GM21786 (cell line): ENCODE measurements around the gene KRT73.

Experiments
- ATAC-seq: cut with Tn5 transposase; IDR thresholded peaks from one replicate; pipeline ENCODE4 v1.9.1; 2021; ENCODE audit not compliant: unreplicated experiment

The KRT73 gene

GRCh38 chr12:52618216-52618615, at the start of gene KRT73:
KRT73 (minus strand) TSS chr12:52618559; CDS start chr12:52618524, 35 bp downstream.
- ATAC-seq: no peak

- ATAC-seq: no peak
Measured at GRCh38 chr12:52667931-52668330, 49.6 kb upstream of the KRT73 start.

- no peak for ATAC-seq
Measured at GRCh38 chr12:52667509-52667908, 49.1 kb upstream of the KRT73 start.

GRCh38 chr12:52666471-52666870, 48.1 kb upstream of the KRT73 start:
- ATAC-seq: no peak

DNA sequence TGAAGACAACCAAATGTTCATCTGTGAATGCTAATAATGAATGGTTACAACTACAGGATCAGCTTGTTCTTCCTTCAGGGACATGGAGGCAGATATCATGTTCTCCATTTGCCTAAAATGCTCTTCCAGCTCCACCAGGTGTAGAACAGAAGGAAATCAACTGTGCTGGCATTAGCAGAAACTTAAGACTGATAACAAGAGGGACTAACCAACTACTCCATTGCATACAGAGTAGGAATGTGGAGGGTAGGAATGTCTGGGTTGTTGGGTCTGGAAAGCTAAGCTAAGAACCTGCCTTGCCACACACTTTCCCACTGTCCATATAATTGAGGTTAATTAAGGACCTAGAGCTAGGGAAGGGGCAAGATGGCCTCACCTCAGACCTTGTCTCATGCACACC, 45.1 kb upstream of the KRT73 start:
- ATAC-seq: no peak

- ATAC-seq: no peak
Measured at GRCh38 chr12:52662918-52663229, 44.5 kb upstream of the KRT73 start.

GRCh38 chr12:52662093-52662917, 43.9 kb upstream of the KRT73 start:
- ATAC-seq: no peak

DNA sequence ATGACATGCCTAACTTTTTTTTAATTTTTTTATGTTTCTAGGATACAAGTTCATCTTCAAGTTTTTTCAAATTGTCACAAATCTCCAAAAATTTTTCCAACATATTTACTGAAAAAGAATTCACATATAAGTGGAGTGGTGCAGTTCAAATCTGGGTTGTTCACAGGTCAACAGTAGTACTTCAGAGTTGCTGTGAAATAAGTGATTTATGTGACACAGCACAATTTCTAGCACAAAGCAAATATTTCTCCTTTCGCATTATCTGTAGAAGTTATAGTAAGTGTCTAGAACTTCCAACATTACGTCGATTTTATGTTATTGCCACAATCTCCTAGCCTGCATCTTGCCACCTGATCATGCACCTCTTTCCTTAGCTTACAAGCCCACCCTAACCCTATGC, 43.3 kb upstream of the KRT73 start:
- no peak for ATAC-seq

GRCh38 chr12:52660934-52661499, 42.7 kb upstream of the KRT73 start:
- ATAC-seq: no peak

GRCh38 chr12:52659951-52660350, 41.6 kb upstream of the KRT73 start:
- ATAC-seq: no peak

DNA sequence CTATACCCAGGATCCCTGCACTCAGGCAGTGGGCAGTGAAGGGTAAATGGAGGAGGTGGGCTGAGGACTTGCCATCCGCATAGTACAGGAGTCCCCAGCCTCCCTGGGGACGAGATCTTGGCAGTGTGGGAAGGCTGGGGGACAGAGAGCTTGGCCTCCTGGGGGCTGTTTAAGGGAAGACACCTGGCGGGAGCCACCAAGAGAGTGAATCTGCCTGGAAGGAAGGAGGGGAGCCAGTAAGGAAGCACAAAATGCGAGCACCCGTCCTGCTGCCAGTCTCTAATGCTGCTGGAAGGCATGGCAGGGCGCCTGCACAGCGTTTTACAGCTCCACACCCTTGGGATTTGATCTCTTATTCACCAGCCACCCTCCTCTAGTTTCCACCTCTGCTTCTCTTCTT, 41.0 kb upstream of the KRT73 start:
- no peak for ATAC-seq

DNA sequence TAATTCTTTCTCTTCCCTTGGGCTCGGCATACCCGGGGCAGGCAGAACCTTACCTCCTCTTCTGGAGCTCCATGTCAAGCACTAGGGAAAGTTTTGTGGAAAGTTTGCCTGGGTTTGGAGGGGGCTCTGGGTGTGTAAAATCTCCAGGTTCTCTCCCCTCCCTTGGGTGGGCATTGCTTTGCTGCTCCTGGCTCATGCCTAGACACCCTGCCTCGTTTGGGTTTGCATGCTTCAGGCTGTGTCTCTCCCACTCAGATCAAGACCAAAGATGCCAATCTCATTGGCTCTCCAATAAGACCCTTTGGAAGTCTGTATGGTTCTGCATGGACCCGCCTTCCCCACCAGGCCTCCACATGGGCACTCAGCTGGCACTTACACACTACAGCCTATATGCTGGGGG, 39.8 kb upstream of the KRT73 start:
- no peak for ATAC-seq

- ATAC-seq: no peak
Measured at GRCh38 chr12:52657250-52657902, 39.0 kb upstream of the KRT73 start.

- no peak for ATAC-seq
Measured at GRCh38 chr12:52656616-52657015, 38.3 kb upstream of the KRT73 start.

GRCh38 chr12:52655720-52656124, 37.4 kb upstream of the KRT73 start:
- no peak for ATAC-seq

DNA sequence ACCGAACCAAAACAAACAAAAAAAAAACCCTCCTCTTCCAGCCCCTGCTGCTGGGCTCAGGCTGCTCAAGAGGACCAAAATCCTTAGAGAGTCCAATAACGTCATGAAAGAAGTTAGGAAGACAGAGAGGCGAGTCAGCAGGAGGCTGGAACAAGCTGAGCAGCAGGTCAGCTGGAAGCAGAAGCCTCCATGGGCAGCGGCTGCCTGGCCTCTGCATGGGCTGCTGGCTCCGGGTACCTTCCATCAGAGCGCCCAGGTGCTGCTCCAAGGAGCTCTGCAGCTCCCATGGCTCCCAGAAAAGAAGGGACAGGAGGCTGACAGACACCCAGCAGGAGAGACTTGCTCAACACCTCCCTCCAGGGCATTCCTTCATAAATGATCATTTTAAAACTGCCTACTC, 36.9 kb upstream of the KRT73 start:
- no peak for ATAC-seq

DNA sequence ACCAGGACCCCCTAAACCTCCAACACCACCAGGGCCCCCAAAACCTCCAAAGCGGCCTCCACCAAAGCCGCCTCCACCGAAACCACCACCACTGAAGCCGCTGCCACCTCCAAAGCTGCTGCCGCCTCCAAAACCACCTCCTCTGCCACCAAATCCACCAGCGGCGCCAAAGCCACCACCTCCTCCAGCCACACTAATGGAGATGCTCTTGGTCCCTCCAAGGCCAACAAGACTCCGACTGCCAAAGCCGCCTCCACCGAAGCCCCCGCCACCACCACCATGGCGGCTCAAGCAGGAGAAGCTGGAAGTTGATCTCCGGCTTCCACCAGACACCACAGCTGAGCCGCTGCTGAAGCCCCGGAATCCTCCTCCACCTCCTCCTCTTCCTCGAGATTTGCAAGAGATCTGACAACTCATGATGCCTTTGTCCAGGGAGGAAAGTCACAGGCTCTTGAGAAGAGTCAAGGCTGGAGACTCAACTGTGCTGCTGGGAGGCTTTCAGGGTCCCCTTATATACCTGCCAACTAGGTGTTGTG, 33.4 kb upstream of the KRT73 start, which contains the start of gene KRT2:
Gene KRT2 (minus strand): TSS at position 486 of the 536 bp plus-strand sequence. CDS start 69 bp downstream, at position 417.
- ATAC-seq: no peak

GRCh38 chr12:52650520-52651081, 32.2 kb upstream of the KRT73 start:
- no peak for ATAC-seq

DNA sequence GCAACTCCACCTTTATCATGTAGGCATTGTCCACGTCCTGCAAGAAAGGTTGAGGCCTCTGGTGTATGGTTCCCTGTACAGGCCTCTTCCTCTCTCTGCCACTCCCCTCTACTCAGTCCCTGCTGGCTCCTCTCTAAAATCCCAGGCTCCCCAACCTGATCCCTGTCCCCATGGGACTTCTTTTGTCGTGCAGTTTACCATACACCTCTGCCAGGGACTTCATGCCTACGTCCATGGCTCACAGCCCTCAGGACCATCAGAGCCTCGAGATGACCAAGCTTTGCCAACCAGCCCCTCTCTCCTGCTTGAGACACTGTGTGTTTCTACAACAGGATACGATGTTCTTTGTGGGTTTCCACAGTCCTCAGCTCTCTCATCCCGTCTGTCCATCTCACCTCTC, 30.7 kb upstream of the KRT73 start:
- ATAC-seq: no peak

DNA sequence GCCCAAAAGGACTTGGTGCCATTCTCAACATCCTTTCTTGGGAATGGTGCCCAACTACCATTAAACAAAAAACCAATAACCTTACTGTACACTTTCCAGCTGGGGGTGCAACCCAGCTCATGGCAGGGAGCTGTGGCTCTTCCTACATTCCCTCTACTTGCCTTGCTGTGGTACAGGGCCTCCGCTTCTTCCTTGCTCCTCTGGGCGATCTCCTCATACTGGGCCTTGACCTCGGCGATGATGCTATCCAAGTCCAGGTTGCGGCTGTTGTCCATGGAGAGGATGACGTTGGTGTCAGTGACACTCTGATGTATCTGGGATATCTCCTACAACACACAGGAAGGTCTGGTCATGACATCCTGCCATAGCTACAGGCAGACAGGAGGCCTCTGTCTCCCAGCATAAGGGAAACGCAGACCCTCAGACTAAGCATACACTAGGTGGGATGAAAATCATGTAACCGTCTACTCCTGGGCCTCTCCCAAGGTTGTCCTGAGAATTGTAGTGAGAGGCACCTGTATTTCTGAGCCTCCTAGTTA, 29.7 kb upstream of the KRT73 start:
- ATAC-seq: no peak

DNA sequence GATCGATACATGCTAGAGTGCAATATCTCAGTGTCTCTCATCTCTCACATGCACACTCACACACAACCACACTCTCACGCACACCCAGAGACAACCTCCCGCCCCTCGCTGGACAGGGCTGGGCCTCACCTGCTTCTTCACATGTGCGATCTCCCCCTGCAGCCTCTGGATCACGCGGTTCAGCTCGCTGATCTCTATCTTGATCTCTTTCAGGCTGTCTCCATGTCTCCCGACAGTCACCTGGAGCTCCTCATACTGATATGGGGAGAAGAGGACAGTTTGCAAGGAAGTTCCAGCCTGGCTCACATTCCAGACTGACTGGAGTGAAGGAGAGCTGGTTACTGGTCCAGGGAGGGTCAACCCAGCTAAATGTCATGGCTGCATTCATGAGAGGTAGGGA, 29.2 kb upstream of the KRT73 start:
- ATAC-seq: no peak
